Measurements from ENCODE around the gene ZNF587.
"Not testable (repeated sequence)": the region's sequence is repeated elsewhere in the genome, so short reads cannot be mapped to it uniquely, and the experiment has no call there.

The ZNF587 gene

GRCh38 chr19:57888107-57888559 lies 38.5 kb downstream of the ZNF587 start:
- TF ChIP-seq, protein P1, sequence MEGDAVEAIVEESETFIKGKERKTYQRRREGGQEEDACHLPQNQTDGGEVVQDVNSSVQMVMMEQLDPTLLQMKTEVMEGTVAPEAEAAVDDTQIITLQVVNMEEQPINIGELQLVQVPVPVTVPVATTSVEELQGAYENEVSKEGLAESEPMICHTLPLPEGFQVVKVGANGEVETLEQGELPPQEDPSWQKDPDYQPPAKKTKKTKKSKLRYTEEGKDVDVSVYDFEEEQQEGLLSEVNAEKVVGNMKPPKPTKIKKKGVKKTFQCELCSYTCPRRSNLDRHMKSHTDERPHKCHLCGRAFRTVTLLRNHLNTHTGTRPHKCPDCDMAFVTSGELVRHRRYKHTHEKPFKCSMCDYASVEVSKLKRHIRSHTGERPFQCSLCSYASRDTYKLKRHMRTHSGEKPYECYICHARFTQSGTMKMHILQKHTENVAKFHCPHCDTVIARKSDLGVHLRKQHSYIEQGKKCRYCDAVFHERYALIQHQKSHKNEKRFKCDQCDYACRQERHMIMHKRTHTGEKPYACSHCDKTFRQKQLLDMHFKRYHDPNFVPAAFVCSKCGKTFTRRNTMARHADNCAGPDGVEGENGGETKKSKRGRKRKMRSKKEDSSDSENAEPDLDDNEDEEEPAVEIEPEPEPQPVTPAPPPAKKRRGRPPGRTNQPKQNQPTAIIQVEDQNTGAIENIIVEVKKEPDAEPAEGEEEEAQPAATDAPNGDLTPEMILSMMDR (IDR thresholded peaks at IDR 0.05; ENCODE audit: insufficient read depth, low read depth, low read length, missing control alignments), result no peak
- peak; percentile 55 for DNase-seq (ENCODE audit: low read depth)
- H3K4me3 ChIP-seq (ENCODE audit: low read length), result peak overlapping the region; percentile 91

DNA sequence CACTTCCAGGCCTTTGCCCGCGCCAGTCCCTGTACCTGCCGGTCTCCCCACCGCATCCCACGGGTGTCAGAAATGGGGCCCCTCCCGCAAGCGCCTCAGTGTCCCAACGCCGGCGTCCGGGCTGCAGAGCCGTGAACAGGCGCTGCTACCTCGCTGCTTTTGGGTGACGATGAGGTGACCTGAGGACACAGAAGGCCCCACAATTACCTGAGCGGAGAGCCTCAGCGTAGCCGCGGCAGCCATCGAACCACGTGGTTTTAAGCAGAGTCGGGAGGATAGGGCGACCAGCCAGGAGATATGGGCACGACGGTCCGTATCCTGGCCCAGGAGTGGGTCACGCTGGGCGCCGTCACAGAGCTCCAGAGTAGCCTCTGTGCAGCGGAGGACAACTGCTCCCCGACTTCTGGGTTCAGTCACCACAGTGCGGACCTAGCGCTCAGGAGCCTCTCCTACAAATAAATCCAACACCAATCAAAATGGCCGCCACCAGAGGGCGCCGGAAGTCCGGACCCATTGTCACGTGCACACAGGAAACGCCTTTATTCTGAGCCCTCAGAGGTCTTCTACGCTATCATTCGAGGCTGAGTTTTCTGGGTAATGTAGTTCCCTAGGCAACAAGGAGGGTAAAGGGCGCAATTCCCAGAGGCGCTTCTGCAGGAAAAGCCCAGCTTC lies 39.0 kb downstream of the ZNF587 start, which contains the start of gene ZNF814:
TSS of gene ZNF814 (minus strand) at position 478 of the 672 bp plus-strand sequence. CDS start at position 243, 235 bp downstream.
- TF ChIP-seq, protein P1 (IDR thresholded peaks at IDR 0.05; ENCODE audit: insufficient read depth, low read depth, low read length, missing control alignments), result peak; percentile 42
- DNase-seq (ENCODE audit: low read depth), result peak; percentile 82
- H3K4me3 ChIP-seq (ENCODE audit: low read length), result peak within 1 kb of the TSS; percentile 91

DNA sequence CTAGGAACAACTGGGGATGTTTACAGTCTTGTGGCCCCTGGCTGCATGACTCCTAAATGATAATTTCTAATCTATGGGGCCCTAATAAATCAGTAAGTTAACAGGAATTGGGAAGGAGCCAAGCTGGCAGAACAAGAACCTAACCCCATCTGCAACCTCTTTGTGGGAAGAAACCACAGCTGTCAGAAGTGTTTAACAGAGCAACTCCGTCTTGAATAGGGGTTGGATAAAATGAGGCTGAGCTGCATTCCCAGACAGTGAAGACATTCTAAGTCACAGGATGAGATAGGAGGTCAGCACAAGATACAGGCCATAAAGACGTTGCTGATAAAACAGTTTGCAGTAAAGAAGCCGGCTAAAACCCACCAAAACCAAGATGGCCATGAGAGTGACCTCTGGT lies 41.0 kb downstream of the ZNF587 start:
- DNase-seq (ENCODE audit: low read depth), result peak; percentile 74
- not testable (repeated sequence) for H3K4me3 ChIP-seq (ENCODE audit: low read length)

- H3K4me3 ChIP-seq (ENCODE audit: low read length), result no peak overlapping the region
- DNase-seq (ENCODE audit: low read depth), result no peak
- TF ChIP-seq, protein P1 (IDR thresholded peaks at IDR 0.05; ENCODE audit: insufficient read depth, low read depth, low read length, missing control alignments), result no peak
These were observed 50.7 kb downstream of the ZNF587 start for GRCh38 chr19:57900311-57900710.

DNA sequence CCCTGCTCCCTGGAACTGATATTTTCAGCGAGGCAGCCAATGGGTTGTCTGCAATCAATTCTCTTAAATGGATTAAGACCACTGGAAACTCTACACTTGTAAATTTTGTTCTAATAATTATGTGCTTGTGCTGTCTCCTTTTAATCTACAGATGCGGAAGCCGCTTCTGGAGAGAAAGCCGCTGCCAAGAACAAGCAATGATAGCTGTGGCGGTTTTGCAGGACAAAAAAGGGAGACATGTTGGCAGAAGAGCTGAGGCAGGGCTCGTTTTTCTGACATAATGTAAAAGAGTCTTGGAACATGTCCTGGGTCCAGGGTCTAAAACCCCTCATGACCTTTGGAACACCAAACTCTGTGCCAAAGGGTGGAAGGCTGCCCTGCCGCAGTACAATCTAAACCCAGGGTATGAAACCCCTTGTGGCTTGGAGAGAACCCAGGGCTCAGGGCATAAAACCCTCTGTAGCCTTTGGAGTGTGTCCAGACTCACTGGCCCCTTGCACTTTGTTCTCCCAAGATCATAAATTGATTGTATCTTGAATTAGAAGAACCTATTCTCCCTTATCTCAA lies 54.0 kb downstream of the ZNF587 start:
- TF ChIP-seq, protein P1 (IDR thresholded peaks at IDR 0.05; ENCODE audit: insufficient read depth, low read depth, low read length, missing control alignments), result no peak
- DNase-seq (ENCODE audit: low read depth), result no peak
- no peak overlapping the region for H3K4me3 ChIP-seq (ENCODE audit: low read length)

GRCh38 chr19:57905258-57905657 lies 55.6 kb downstream of the ZNF587 start:
- no peak for DNase-seq (ENCODE audit: low read depth)
- TF ChIP-seq, protein P1 (IDR thresholded peaks at IDR 0.05; ENCODE audit: insufficient read depth, low read depth, low read length, missing control alignments), result no peak
- no peak overlapping the region for H3K4me3 ChIP-seq (ENCODE audit: low read length)

DNA sequence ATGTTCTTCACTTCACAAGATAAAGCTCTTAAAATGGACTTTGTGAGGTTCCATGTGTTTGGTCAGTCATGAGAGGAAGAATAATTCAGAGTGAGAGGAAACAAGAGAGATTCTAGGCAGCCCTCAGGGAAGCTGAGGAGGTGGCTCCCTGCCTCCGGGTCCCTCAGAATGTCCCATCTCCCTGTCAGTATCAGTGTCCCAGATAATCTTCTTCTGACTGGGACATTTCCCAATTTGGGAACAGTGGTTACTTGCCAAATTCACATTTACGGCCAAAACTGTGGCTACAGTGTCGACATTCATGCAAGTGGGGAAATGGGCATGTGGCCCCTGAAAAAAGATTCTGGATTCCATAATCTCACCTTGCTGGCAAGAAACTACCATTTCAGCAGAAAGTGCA lies 57.7 kb downstream of the ZNF587 start:
- H3K4me3 ChIP-seq (ENCODE audit: low read length), result no peak overlapping the region
- DNase-seq (ENCODE audit: low read depth), result no peak
- TF ChIP-seq, protein P1 (IDR thresholded peaks at IDR 0.05; ENCODE audit: insufficient read depth, low read depth, low read length, missing control alignments), result no peak

Measured in epithelial cell of esophagus (primary cell).